ENCODE data around the gene UQCRC2. TPM values are rescaled to one million over a fixed set of nuclear protein-coding genes. Genes with fewer than 3 reads are reported as not detected.

The UQCRC2 gene
- total and polyA plus RNA-seq, 2 donors (not counting 1 experiment from before 2014, with no cell fraction given): 204 to 207 TPM

GRCh38 chr16:21985524-21985923, 32.4 kb downstream of the UQCRC2 start:
- Histone ChIP-seq H3K4me3 (replicated peaks in 1 of 4; ENCODE audit: control extremely low read depth in 1 of 4, insufficient read depth in 1 of 4, low read depth in 3 of 4, low read length in 4 of 4) (no peak overlapping the region), H3K4me1 (ENCODE audit: control insufficient read depth, extremely low read depth, insufficient read depth, low read length) (peaks cover 3% of the 10 kb centered on the region), H2AFZ (ENCODE audit: low read length) (no peak overlapping the region), H3K27ac (ENCODE audit: insufficient read depth, low read length) (no peak overlapping the region), H4K20me1 (ENCODE audit: control insufficient read depth, extremely low read depth, insufficient read depth, low read length) (no peaks in the 10 kb centered on the region), H3K4me2 (ENCODE audit: extremely low read depth, insufficient read depth, low read length) (no peak overlapping the region), H3K9me3 (ENCODE audit: control insufficient read depth, insufficient read depth, low read depth, low read length) (no peaks in the 10 kb centered on the region), H3K9ac (ENCODE audit: insufficient read depth, low read length) (no peak overlapping the region), H3K36me3 (ENCODE audit: control insufficient read depth, insufficient read depth, low read length) (peaks cover 8% of the 10 kb centered on the region), H3K79me2 (ENCODE audit: control insufficient read depth, insufficient read depth, low read length) (no peaks in the 10 kb centered on the region), H3K27me3 (ENCODE audit: control insufficient read depth, insufficient read depth, low read length) (no peaks in the 10 kb centered on the region)
- DNase-seq (ENCODE audit: low read depth in 2 of 2): no peak
- TF ChIP-seq EZH2 (IDR thresholded peaks at IDR 0.05; ENCODE audit: low read length, missing control alignments) (no peak), CTCF (conservative IDR thresholded peaks at IDR 0.05 in 1 of 2, IDR thresholded peaks at IDR 0.05 in 1 of 2; ENCODE audit: low read depth in 1 of 2, low read length in 2 of 2) (no peak)

GRCh38 chr16:21986692-21987246, 33.6 kb downstream of the UQCRC2 start:
- H3K27ac ChIP-seq (ENCODE audit: insufficient read depth, low read length): no peak overlapping the region
- TF ChIP-seq CTCF (conservative IDR thresholded peaks at IDR 0.05 in 1 of 2, IDR thresholded peaks at IDR 0.05 in 1 of 2; ENCODE audit: low read depth in 1 of 2, low read length in 2 of 2): no peak
- no peak for TF ChIP-seq EZH2 (IDR thresholded peaks at IDR 0.05; ENCODE audit: low read length, missing control alignments)
- H3K4me3 ChIP-seq (replicated peaks in 1 of 4; ENCODE audit: control extremely low read depth in 1 of 4, insufficient read depth in 1 of 4, low read depth in 3 of 4, low read length in 4 of 4): no peak overlapping the region
- no peak overlapping the region for H2AFZ ChIP-seq (ENCODE audit: low read length)
- H3K9ac ChIP-seq (ENCODE audit: insufficient read depth, low read length): no peak overlapping the region
- no peak for DNase-seq (ENCODE audit: low read depth in 2 of 2)
- H4K20me1 ChIP-seq (ENCODE audit: control insufficient read depth, extremely low read depth, insufficient read depth, low read length): no peaks in the 10 kb centered on the region
- H3K79me2 ChIP-seq (ENCODE audit: control insufficient read depth, insufficient read depth, low read length): no peaks in the 10 kb centered on the region
- H3K27me3 ChIP-seq (ENCODE audit: control insufficient read depth, insufficient read depth, low read length): no peaks in the 10 kb centered on the region
- H3K36me3 ChIP-seq (ENCODE audit: control insufficient read depth, insufficient read depth, low read length): peaks cover 7% of the 10 kb centered on the region
- H3K9me3 ChIP-seq (ENCODE audit: control insufficient read depth, insufficient read depth, low read depth, low read length): no peaks in the 10 kb centered on the region
- no peak overlapping the region for H3K4me2 ChIP-seq (ENCODE audit: extremely low read depth, insufficient read depth, low read length)
- peaks cover 3% of the 10 kb centered on the region for H3K4me1 ChIP-seq (ENCODE audit: control insufficient read depth, extremely low read depth, insufficient read depth, low read length)

GRCh38 chr16:21987498-21987897, 34.3 kb downstream of the UQCRC2 start:
- no peak for DNase-seq (ENCODE audit: low read depth in 2 of 2)

More at GRCh38 chr16:21987498-21987897, 34.3 kb downstream of the UQCRC2 start:
- Histone ChIP-seq H3K4me2 (ENCODE audit: extremely low read depth, insufficient read depth, low read length) (no peak overlapping the region), H3K4me3 (replicated peaks in 1 of 4; ENCODE audit: control extremely low read depth in 1 of 4, insufficient read depth in 1 of 4, low read depth in 3 of 4, low read length in 4 of 4) (no peak overlapping the region), H4K20me1 (ENCODE audit: control insufficient read depth, extremely low read depth, insufficient read depth, low read length) (no peaks in the 10 kb centered on the region), H3K27ac (ENCODE audit: insufficient read depth, low read length) (no peak overlapping the region), H3K4me1 (ENCODE audit: control insufficient read depth, extremely low read depth, insufficient read depth, low read length) (peaks cover 3% of the 10 kb centered on the region), H3K9ac (ENCODE audit: insufficient read depth, low read length) (no peak overlapping the region), H3K79me2 (ENCODE audit: control insufficient read depth, insufficient read depth, low read length) (no peaks in the 10 kb centered on the region), H3K9me3 (ENCODE audit: control insufficient read depth, insufficient read depth, low read depth, low read length) (no peaks in the 10 kb centered on the region), H3K27me3 (ENCODE audit: control insufficient read depth, insufficient read depth, low read length) (no peaks in the 10 kb centered on the region), H2AFZ (ENCODE audit: low read length) (no peak overlapping the region), H3K36me3 (ENCODE audit: control insufficient read depth, insufficient read depth, low read length) (peaks cover 4% of the 10 kb centered on the region)
- TF ChIP-seq EZH2 (IDR thresholded peaks at IDR 0.05; ENCODE audit: low read length, missing control alignments) (no peak), CTCF (conservative IDR thresholded peaks at IDR 0.05 in 1 of 2, IDR thresholded peaks at IDR 0.05 in 1 of 2; ENCODE audit: low read depth in 1 of 2, low read length in 2 of 2) (no peak)
